Upper lobe of left lung (tissue), 6 donors: ENCODE results near the gene HSD11B1L. TPM values are rescaled to one million over a fixed set of nuclear protein-coding genes. Genes with fewer than 3 reads are reported as not detected.

ENCODE experiments used
- ATAC-seq, 2 donors: fragments of 200-7000 bp; cut with Tn5 transposase; one replicate each; pipeline ENCODE4 v1.9.1; 2022; ENCODE audit warnings: mild to moderate bottlenecking in 2 of 2, moderate library complexity in 2 of 2; ENCODE audit not compliant: low FRiP score in 2 of 2
- DNase-seq, 2 donors: peaks; one replicate each; pipeline ENCODE4 v3.0.0-alpha.2; 2019 to 2020
- H3K27ac ChIP-seq, 4 donors: fragments of 200-600 bp; sonication (generic); one replicate each; pipeline ENCODE4 v1.5.1; 2016 to 2019
- H3K27me3 ChIP-seq, 4 donors: fragments of 200-600 bp; sonication (generic); one replicate each; pipeline ENCODE4 v1.5.1; 2017 to 2019
- H3K36me3 ChIP-seq, 4 donors: fragments of 200-600 bp; sonication (generic); one replicate each; pipeline ENCODE4 v1.5.1; 2016 to 2019
- H3K4me1 ChIP-seq, 4 donors: fragments of 200-600 bp; sonication (generic); one replicate each; pipeline ENCODE4 v1.5.1; 2018 to 2019
- H3K4me3 ChIP-seq, 4 donors: fragments of 200-600 bp; sonication (generic); one replicate each; pipeline ENCODE4 v1.5.1; 2017 to 2019; ENCODE audit warnings: mild to moderate bottlenecking in 2 of 4, moderate library complexity in 1 of 4
- H3K9me3 ChIP-seq, 4 donors: fragments of 200-600 bp; sonication (generic); one replicate each; pipeline ENCODE4 v1.5.1; 2018 to 2019
- CTCF ChIP-seq, 6 experiments: fragments of 450-650 bp in 4 of 6; fragments of 200-600 bp in 2 of 6; sonication (generic) in 2 of 6; IDR thresholded peaks; one replicate each; pipeline ENCODE4 v1.5.1; 2016 to 2019; ENCODE audit warnings: antibody characterized with exemption in 6 of 6
- EP300 ChIP-seq, 4 donors: sonication (generic); formaldehyde crosslinking; IDR thresholded peaks; one replicate each; pipeline ENCODE4 v1.5.1; 2017; ENCODE audit warnings: antibody characterized with exemption in 4 of 4, control low read depth in 2 of 4
- POLR2A ChIP-seq, 4 donors: fragments of 450-650 bp; IDR thresholded peaks; one replicate each; pipeline ENCODE4 v1.5.1; 2016 to 2017; ENCODE audit warnings: antibody characterized with exemption in 4 of 4, mild to moderate bottlenecking in 2 of 4
- POLR2AphosphoS5 ChIP-seq, 2 donors: sonication (generic); formaldehyde crosslinking; IDR thresholded peaks; one replicate each; pipeline ENCODE4 v1.5.1; 2017; ENCODE audit warnings: antibody characterized with exemption in 2 of 2
- WGBS, 2 donors: methylation state at CpG; one replicate each; pipeline ENCODE4 v1.1.5; 2017 to 2018; 5-methylcytosine and 5-hydroxymethylcytosine counted together
- total RNA-seq, 6 donors: library from RNA; depleted of rRNA in 4 of 6; stranded (reverse); fragments of >200 nt in 4 of 6; gene quantifications; one replicate each; pipeline versions ENCODE4 v1.1.0 to v1.2.1, GENCODE V29; 2016 to 2021
- donor health status: DM: no; HTN: no; CAD: no; lungs with moderate emphysema.
- donor health status: DM: no; HTN: yes; CAD: no; lungs with severe emphysema.

HSD11B1L gene
- total RNA-seq, 6 donors from 2014 or later = 4.5 to 26.5 (median 16.7) TPM

GRCh38 chr19:5691822-5692722, 11.2 kb downstream of the HSD11B1L start:
- Histone ChIP-seq H3K4me3 (peak overlapping the region in 3 of 4 donors; percentile 58 to 80 (median 75)), H3K27me3 (no peaks in the 10 kb centered on the region), H3K9me3 (no peaks in the 10 kb centered on the region), H3K36me3 (peaks cover 13 to 57% (median 53%) of the 10 kb centered on the region in 4 donors), H3K4me1 (peaks cover 14 to 33% (median 24%) of the 10 kb centered on the region in 4 donors), H3K27ac (peak overlapping the region; percentile 87 to 96 (median 91))
- DNase-seq = peak in 1 of 2 donors; percentile 87
- no peak for ATAC-seq
- 71 to 77% methylated on average over 11 to 38 of the region's 42 CpGs for WGBS, 2 donors
- TF ChIP-seq CTCF (IDR thresholded peaks at IDR 0.05) (no peak), EP300 (IDR thresholded peaks at IDR 0.05) (no peak), POLR2A (IDR thresholded peaks at IDR 0.05) (no peak), POLR2AphosphoS5 (IDR thresholded peaks at IDR 0.05) (no peak)

- Histone ChIP-seq H3K27me3 (no peaks in the 10 kb centered on the region), H3K9me3 (no peaks in the 10 kb centered on the region), H3K36me3 (peaks cover 13 to 62% (median 56%) of the 10 kb centered on the region in 4 donors), H3K4me3 (no peak overlapping the region), H3K27ac (no peak overlapping the region), H3K4me1 (peaks cover 11 to 26% (median 18%) of the 10 kb centered on the region in 4 donors)
- ATAC-seq = no peak
- WGBS, 2 donors = 85 to 93% methylated on average over 5 to 7 of the region's 7 CpGs
- no peak for DNase-seq
- TF ChIP-seq POLR2AphosphoS5 (IDR thresholded peaks at IDR 0.05) (no peak), CTCF (IDR thresholded peaks at IDR 0.05) (no peak), EP300 (IDR thresholded peaks at IDR 0.05) (no peak), POLR2A (IDR thresholded peaks at IDR 0.05) (no peak)
Observed at GRCh38 chr19:5692723-5693194, 11.9 kb downstream of the HSD11B1L start.

- peak in 1 of 2 donors; percentile 84 for DNase-seq
- Histone ChIP-seq H3K9me3 (no peaks in the 10 kb centered on the region), H3K4me1 (peaks cover 11 to 25% (median 18%) of the 10 kb centered on the region in 4 donors), H3K27me3 (no peaks in the 10 kb centered on the region), H3K27ac (no peak overlapping the region), H3K4me3 (no peak overlapping the region), H3K36me3 (peaks cover 16 to 70% (median 62%) of the 10 kb centered on the region in 4 donors)
- 90 to 91% methylated on average over 33 of the region's 39 CpGs for WGBS, 2 donors
- TF ChIP-seq POLR2AphosphoS5 (IDR thresholded peaks at IDR 0.05) (no peak), EP300 (IDR thresholded peaks at IDR 0.05) (no peak), POLR2A (IDR thresholded peaks at IDR 0.05) (no peak), CTCF (IDR thresholded peaks at IDR 0.05) (no peak)
- no peak for ATAC-seq
Observed at GRCh38 chr19:5693195-5694166, 12.7 kb downstream of the HSD11B1L start.

GRCh38 chr19:5694167-5694955, 13.5 kb downstream of the HSD11B1L start:
- Histone ChIP-seq H3K36me3 (peaks cover 23 to 78% (median 71%) of the 10 kb centered on the region in 4 donors), H3K27ac (no peak overlapping the region), H3K27me3 (no peaks in the 10 kb centered on the region), H3K4me3 (no peak overlapping the region), H3K4me1 (peaks cover 11 to 25% (median 18%) of the 10 kb centered on the region in 4 donors), H3K9me3 (no peaks in the 10 kb centered on the region)
- DNase-seq (peak in 1 of 2 donors; percentile 77), ATAC-seq (no peak)
- TF ChIP-seq POLR2AphosphoS5 (IDR thresholded peaks at IDR 0.05) = no peak
- TF ChIP-seq CTCF (IDR thresholded peaks at IDR 0.05) = no peak
- TF ChIP-seq EP300 (IDR thresholded peaks at IDR 0.05) = no peak
- TF ChIP-seq POLR2A (IDR thresholded peaks at IDR 0.05) = no peak
- WGBS, 2 donors = 92 to 94% methylated on average over 37 to 41 of the region's 45 CpGs
